Fibroblast of lung (primary cell): ENCODE measurements around the gene SCN2A.

ENCODE experiments used
- EZH2 ChIP-seq: IDR thresholded peaks from 2 replicates; pipeline ENCODE4 v1.5.1; 2012; ENCODE audit warnings: low read length, control low read depth, mild to moderate bottlenecking; ENCODE audit errors: missing control alignments
- TF ChIP-seq, protein P1 (sequence below), 2 donors: IDR thresholded peaks in 1 of 2; conservative IDR thresholded peaks in 1 of 2; 1 replicate in 1 of 2; 2 replicates in 1 of 2; pipeline ENCODE4 v1.5.1; 2011 to 2012; ENCODE audit warnings: low read length in 2 of 2, control low read depth in 1 of 2, inconsistent platforms in 1 of 2, low read depth in 1 of 2, mild to moderate bottlenecking in 1 of 2

GRCh38 chr2:165376571-165376975 lies 137.4 kb downstream of the SCN2A start:
- TF ChIP-seq, protein P1, sequence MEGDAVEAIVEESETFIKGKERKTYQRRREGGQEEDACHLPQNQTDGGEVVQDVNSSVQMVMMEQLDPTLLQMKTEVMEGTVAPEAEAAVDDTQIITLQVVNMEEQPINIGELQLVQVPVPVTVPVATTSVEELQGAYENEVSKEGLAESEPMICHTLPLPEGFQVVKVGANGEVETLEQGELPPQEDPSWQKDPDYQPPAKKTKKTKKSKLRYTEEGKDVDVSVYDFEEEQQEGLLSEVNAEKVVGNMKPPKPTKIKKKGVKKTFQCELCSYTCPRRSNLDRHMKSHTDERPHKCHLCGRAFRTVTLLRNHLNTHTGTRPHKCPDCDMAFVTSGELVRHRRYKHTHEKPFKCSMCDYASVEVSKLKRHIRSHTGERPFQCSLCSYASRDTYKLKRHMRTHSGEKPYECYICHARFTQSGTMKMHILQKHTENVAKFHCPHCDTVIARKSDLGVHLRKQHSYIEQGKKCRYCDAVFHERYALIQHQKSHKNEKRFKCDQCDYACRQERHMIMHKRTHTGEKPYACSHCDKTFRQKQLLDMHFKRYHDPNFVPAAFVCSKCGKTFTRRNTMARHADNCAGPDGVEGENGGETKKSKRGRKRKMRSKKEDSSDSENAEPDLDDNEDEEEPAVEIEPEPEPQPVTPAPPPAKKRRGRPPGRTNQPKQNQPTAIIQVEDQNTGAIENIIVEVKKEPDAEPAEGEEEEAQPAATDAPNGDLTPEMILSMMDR (conservative IDR thresholded peaks at IDR 0.05 in 1 of 2, IDR thresholded peaks at IDR 0.05 in 1 of 2; ENCODE audit: low read depth in 1 of 2, low read length in 2 of 2) = no peak
- TF ChIP-seq EZH2 = no peak
